ENCODE measurements around the gene MAPKAP1.

GRCh38 chr9:125687163-125687863 lies 19.7 kb downstream of the MAPKAP1 start:
- TF ChIP-seq POLR2AphosphoS5 (IDR thresholded peaks at IDR 0.05; ENCODE audit: insufficient read depth in 1 of 2, low read depth in 1 of 2) (no peak), CTCF (IDR thresholded peaks at IDR 0.05) (no peak), POLR2A (IDR thresholded peaks at IDR 0.05) (no peak)

Measured in vagina (tissue), 2 donors.